KBM-7 (cell line): ENCODE results near the gene TYW3.

Experiments used
- DNase-seq: peaks from one replicate; pipeline ENCODE4 v3.0.0-alpha.2; 2015
- in situ Hi-C: fragments of 300-500 bp; cut with MboI; formaldehyde crosslinking; loops from 2 replicates; pipeline ENCODE4 v1.14.3; 2020; ENCODE audit warnings: low sequenced_read_pairs, low pct_unique_long_range_greater_than_20kb, mixed read lengths

The TYW3 gene, protein sequence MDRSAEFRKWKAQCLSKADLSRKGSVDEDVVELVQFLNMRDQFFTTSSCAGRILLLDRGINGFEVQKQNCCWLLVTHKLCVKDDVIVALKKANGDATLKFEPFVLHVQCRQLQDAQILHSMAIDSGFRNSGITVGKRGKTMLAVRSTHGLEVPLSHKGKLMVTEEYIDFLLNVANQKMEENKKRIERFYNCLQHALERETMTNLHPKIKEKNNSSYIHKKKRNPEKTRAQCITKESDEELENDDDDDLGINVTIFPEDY

GRCh38 chr1:74732960-74733603 is at the start of gene TYW3, which contains the start of gene CRYZ:
TYW3 (plus strand) TSS chr1:74733152; CDS start chr1:74733245, 93 bp downstream.
CRYZ (minus strand) TSS chr1:74733050; CDS start chr1:74724821, 8,229 bp downstream.
- DNase-seq = peak; percentile 94
- in situ Hi-C loops = no loop called here

DNA sequence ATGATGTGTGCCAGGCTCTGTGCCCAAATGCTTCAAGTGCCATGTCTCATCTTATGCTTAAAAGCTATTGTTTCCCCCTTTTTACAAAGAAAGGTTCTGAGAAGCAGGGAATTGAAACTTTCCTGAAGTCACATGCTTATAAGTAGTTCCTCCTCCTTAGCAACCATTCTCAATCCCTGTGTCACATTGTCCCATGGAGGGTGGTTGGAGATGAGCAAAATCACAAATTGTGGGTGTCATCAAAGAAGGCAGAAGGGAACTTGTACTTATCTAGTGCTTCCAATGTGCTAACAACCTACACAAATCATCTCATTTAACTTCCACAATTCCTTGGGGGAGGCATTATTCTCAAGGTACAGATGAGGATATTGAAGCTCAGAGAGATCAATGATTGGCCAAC is 49.3 kb upstream of the TYW3 start:
- in situ Hi-C loops = no loop called here
- no peak for DNase-seq

DNA sequence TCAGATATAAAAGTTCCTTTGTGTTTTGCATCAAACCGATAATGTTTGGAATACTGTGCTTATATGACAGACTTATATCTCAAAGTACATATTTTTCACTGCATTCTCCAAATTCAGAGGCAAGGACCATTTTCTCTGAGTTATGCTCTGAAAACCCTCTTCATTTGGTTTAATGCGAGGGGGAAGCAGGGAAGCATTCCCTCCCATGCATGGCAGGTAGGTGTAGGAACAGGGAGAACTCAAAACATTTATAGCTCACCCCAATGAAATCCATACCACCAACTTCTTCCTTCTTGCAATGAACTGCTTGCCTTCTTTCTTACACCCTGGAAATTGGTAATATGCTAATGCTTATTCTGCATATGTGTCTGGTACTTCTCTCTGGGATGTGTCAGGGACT is 48.7 kb upstream of the TYW3 start:
- no peak for DNase-seq
- in situ Hi-C loops = no loop called here

GRCh38 chr1:74686928-74687327 is 46.0 kb upstream of the TYW3 start:
- DNase-seq = no peak
- in situ Hi-C loops = no loop called here

DNA sequence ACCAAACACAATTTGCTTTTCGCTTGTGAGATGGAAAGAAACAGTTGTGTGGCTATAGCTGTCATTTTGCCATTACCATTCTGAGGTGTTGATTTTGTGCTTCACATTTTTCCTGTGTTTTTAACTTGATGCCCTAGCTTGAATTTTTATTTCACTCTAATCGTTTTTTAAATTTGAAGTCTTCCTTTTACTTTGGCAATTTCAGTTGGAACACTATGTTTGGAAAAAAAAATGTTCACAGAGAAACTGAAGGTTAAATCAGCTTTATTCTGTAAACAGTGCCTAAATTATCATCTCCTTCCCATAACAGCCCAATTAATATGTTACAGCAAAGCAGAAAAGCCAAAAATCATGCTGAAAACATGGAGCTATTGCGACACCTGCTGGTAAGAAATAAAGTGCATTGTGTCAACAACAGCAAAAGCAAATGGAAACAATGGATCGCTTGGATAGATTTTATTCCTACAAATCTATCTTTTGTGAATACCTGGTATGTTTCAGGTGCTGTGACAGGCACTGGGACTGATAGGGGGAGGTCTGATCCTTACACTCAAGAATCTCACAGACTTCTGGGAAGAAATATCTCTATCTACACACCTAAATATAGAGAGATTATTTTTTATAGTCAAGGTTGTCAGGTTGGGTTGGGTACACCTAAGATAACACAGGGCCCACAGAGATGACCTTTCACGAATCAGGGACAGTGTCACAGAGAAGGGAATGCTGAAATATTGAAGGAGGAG is 43.2 kb upstream of the TYW3 start:
- in situ Hi-C loops = no loop called here
- peak; percentile 64 for DNase-seq

- in situ Hi-C loops = no loop called here
- DNase-seq = no peak
Measured at GRCh38 chr1:74690364-74690696, 42.6 kb upstream of the TYW3 start.

- DNase-seq = no peak
- in situ Hi-C loops = no loop called here
Measured at GRCh38 chr1:74690909-74691308, 42.0 kb upstream of the TYW3 start.

DNA sequence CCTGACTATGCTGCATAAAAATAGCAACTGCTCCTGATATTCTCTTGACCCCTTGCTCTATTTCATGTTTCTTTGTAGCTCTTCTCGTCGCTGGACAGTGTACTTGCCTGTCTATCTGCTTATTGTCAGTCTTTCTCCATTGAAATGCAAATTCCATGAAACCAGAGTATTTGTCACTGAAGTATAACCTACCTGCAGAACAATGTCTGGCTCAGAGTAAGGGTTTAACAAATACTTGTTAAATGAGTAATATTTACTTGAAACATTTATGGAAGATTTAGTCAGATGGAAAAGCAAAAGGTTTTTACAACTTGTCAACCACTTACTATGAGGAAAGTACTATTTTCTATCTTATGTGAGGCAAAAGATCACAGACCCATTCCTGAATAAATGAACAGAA is 39.5 kb upstream of the TYW3 start:
- in situ Hi-C loops = no loop called here
- DNase-seq = no peak

DNA sequence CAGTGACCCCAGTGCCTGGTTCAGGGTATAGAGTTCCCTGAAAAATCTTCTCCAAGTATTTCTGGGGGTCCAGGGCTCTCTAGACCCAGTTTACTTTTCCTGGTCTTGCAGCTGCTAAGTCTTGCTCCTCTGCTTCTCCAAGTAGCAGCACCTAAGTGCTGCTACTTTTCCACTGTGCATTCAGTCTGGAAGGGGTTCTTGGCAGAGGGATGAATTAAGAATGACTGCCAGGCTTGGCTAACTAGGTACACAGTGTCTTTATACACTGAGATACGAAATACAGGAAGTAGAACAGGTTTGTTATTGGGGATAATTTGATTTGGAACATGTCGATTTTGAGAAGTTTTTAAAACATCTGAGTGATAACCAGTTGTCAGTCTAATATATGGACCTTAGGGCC is 35.1 kb upstream of the TYW3 start:
- in situ Hi-C loops = no loop called here
- DNase-seq = no peak

DNA sequence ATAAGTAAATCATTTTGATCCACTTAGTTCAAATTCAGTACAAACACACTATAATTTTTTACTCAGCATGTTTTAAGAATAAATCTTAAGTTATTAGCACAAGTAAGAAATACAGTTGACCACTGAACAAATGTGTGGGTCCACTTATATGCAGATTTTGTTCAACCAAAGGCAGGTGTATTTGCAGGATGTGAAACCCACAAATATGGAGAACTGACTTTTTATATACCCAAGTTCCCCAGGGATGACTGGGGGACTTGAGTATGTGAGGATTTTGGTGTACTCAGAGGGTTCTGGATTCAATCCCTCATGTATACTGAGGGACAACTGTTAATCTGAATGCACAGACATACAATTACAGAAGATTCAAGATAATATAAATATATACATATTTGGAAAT is 33.6 kb upstream of the TYW3 start:
- DNase-seq = no peak
- in situ Hi-C loops = no loop called here

DNA sequence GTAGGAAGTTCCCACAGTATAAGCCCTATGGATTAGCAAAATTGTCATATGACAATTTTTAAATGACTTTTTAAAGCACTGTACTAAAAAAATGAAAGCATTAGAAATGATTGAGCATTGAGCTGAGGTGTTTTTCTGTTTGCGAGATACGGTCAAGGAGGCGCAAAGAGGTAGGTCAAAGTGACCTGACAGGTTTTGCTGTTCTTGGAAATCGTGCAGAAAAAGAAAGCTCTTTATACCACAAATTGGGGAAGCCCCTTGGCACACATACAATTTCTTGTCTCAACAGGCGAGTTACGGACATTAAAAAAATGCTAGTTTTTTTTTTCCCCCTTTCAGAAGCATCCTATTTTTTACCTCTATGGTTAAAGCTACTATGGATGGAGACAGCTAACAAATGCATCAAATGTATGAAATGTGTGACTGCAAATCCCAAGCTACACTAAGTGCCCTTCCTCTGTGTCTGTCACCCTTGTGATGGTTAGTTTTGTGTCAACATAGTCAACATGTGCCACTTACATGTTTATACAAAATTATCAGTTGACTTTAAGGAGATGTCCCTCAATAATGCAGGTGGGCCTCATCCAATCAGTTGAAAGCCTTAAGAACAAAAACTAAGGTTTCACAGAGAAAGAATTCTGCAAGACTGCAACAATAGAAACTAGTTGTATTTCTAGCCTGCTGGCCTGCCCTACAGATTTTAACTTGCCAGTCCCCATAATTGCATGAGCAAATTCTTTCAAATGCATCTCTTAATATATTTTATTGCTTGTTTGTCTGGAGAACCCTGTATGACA is 29.4 kb upstream of the TYW3 start:
- no peak for DNase-seq
- in situ Hi-C loops = no loop called here

DNA sequence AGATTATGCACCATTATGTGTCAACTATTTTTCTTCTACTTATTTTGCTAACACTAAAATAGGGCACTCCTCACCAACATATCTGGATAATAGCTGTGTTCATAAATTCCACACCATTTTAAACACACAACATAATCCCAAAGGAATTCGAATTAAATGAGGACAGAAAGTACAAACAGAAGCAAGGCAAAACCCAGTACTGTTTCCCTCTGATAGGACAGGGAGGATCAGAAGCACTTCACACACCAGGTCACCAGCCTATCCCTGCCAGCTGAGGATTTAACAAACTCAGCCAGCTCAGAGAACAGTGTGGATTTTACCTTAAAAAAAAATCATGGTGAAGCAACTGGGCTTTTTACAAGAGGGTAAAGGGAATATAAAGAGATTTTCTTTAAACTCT is 20.1 kb upstream of the TYW3 start:
- in situ Hi-C loops = no loop called here
- DNase-seq = no peak

GRCh38 chr1:74713849-74714248 is 19.1 kb upstream of the TYW3 start:
- in situ Hi-C loops = no loop called here
- DNase-seq = no peak

DNA sequence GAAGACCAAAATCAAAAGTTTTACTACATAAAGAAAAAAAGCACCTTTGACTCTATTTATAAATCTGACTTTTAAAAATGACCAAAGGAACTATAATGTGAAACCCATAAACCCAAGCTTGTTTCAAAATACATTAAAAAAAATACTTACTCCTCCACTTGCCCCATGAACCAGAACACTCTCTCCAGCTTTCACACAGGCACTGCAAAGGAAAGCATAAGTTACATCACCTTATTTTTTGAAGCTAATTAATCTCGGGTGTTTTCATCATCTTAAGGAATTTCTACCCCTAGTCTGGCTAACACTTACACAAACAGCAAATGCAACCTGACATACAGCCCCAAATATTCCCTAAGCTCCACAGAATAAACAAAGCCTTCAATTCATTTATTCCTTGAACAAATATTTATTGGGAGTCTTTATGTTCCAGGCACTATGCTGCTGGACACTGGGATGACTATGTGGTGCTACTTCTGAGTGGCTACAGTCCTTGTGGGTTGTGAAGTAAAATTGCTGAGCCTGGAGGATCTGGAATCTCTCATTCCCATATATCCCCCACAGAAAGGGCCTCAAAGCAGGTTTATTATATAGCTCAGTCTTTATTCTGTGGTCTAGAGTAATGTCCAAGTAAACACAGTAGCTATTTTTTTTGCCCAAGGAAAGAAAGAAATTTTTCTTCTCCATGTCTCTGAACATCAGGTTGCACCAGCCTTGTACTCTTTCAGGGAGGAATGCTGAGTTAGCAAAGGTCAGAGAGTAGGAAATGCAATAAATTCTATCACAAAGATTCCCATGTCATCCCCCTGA is 18.3 kb upstream of the TYW3 start:
- in situ Hi-C loops = no loop called here

GRCh38 chr1:74715236-74715502 is 17.8 kb upstream of the TYW3 start:
- no peak for DNase-seq
- in situ Hi-C loops = no loop called here

More for the DNA sequence above, 18.3 kb upstream of the TYW3 start:
- DNase-seq = no peak

DNA sequence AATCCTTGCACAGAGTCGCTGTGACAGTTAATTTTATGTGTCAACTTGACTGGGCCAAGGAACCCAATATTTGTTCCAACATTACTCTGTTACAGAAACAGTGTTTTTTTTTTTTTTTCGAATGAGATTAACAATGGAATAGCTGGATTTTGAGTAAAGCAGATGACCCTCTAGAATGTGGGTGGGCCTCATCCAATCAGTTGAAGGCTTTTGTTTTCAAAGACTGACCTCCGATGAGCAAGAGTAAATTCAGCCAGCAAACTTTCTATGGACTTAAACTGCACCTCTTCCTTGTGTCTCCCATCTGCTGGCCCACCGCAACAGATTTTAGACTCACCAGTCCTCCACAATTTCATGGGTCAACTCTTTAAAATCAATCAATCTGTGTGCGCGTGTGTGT is 17.1 kb upstream of the TYW3 start:
- no peak for DNase-seq
- in situ Hi-C loops = no loop called here

- no peak for DNase-seq
Measured at GRCh38 chr1:74716822-74717221, 16.1 kb upstream of the TYW3 start.

DNA sequence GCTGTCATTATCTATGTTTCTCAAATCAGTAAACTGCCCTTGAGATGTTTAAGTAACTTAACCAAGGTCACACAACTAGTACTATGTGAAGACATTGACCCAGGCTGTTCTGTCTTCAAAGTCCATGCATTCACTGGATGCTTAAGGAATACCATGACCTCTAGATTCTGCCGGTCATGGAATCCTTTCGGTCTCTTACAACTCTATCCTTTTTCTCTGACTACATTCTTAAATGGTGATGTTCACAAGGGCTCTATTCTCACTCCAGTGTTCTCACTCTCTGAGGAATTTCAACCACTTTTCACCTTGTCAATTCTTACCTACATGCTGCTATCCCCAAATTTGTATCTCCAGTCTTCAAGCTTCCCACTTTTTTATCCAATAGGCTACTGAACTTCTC is 15.3 kb upstream of the TYW3 start:
- in situ Hi-C loops = no loop called here
- no peak for DNase-seq

More at GRCh38 chr1:74716822-74717221, 16.1 kb upstream of the TYW3 start:
- in situ Hi-C loops = no loop called here

GRCh38 chr1:74726063-74726462 is 6.9 kb upstream of the TYW3 start:
- in situ Hi-C loops = no loop called here
- DNase-seq = no peak
